CD4-positive, alpha-beta T cell (primary cell): Measurements from ENCODE around the gene ATP6V0A4. TPM values are rescaled to one million over a fixed set of nuclear protein-coding genes. Genes with fewer than 3 reads are reported as not detected.

ENCODE experiments used
- ATAC-seq: fragments of 200-7000 bp; cut with Tn5 transposase; one replicate; pipeline ENCODE4 v1.10.0; 2022; ENCODE audit warnings: mild to moderate bottlenecking; ENCODE audit not compliant: poor library complexity
- CTCF ChIA-PET: fragments of 350-600 bp; sonication (Branson Sonifier 250); formaldehyde crosslinking; loops from one replicate; lab custom pipeline; 2021; ENCODE audit warnings: antibody characterized with exemption, inconsistent platforms; lab: Charles Lee
- POLR2A ChIA-PET: fragments of 350-600 bp; sonication (Branson Sonifier 250); formaldehyde crosslinking; loops from one replicate; lab custom pipeline; 2021; ENCODE audit warnings: antibody characterized with exemption, inconsistent platforms; lab: Charles Lee
- DNase-seq, 14 experiments: peaks; one replicate each; pipeline ENCODE4 v3.0.0-alpha.2; 2013 to 2020; ENCODE audit warnings: mixed read lengths in 2 of 14
- H3K27ac ChIP-seq, 2 donors: one replicate each; pipeline versions ENCODE4 v1.5.1 to v1.7.0; 2013; ENCODE audit warnings: low read length in 2 of 2, low read depth in 1 of 2, mild to moderate bottlenecking in 1 of 2
- H3K27me3 ChIP-seq, 2 experiments: 1 replicate in 1 of 2; 2 replicates in 1 of 2; pipeline versions ENCODE4 v1.6.1 to v1.7.0; 2013; ENCODE audit warnings: low read length in 2 of 2, control low read depth in 1 of 2, mild to moderate bottlenecking in 1 of 2, moderate library complexity in 1 of 2; ENCODE audit not compliant: insufficient read depth in 2 of 2, control insufficient read depth in 1 of 2
- H3K36me3 ChIP-seq: one replicate; pipeline ENCODE4 v1.6.1; 2013; ENCODE audit warnings: low read length, control low read depth; ENCODE audit not compliant: insufficient read depth
- H3K4me1 ChIP-seq: one replicate; pipeline ENCODE4 v1.6.1; 2013; ENCODE audit warnings: low read length, control low read depth; ENCODE audit not compliant: insufficient read depth
- H3K4me3 ChIP-seq: one replicate; pipeline ENCODE4 v1.5.1; 2013; ENCODE audit warnings: mild to moderate bottlenecking, low read length, moderate library complexity
- H3K9me3 ChIP-seq, 2 experiments: 1 replicate in 1 of 2; 2 replicates in 1 of 2; pipeline versions ENCODE4 v1.6.1 to v1.7.0; 2013; ENCODE audit warnings: low read length in 2 of 2, mild to moderate bottlenecking in 2 of 2, control low read depth in 1 of 2, moderate library complexity in 1 of 2; ENCODE audit not compliant: control insufficient read depth in 1 of 2, insufficient read depth in 1 of 2
- H3K27ac Mint-ChIP-seq: one replicate; pipeline ENCODE4 v1.8.0; 2020; ENCODE audit warnings: mixed read lengths
- H3K27me3 Mint-ChIP-seq: one replicate; pipeline ENCODE4 v1.8.0; 2021; ENCODE audit warnings: mixed read lengths
- H3K36me3 Mint-ChIP-seq: one replicate; pipeline ENCODE4 v1.8.0; 2021; ENCODE audit warnings: low read depth, mixed read lengths
- H3K4me1 Mint-ChIP-seq: one replicate; pipeline ENCODE4 v1.8.0; 2021; ENCODE audit warnings: low read depth, mixed read lengths
- H3K4me3 Mint-ChIP-seq: one replicate; pipeline ENCODE4 v1.8.0; 2020; ENCODE audit warnings: mild to moderate bottlenecking, mixed read lengths
- H3K9me3 Mint-ChIP-seq: one replicate; pipeline ENCODE4 v1.8.0; 2020; ENCODE audit warnings: mixed read lengths
- intact Hi-C, 2 experiments: fragments of 100-400 bp; cut with DNase I in 1 of 2; cut with micrococcal nuclease in 1 of 2; formaldehyde crosslinking; loops; one replicate each; pipeline versions ENCODE4 v1.15.1 to v1.9.0; 2023 to 2025; cut with DNase I, micrococcal nuclease
- total RNA-seq, 174 experiments: library from RNA in 2 of 174; stranded (reverse) in 2 of 174; gene quantifications; one replicate each; pipeline ENCODE4 v1.2.3 and lab custom pipeline; 2021 to 2026
- TF ChIP-seq, protein P1 (sequence below): fragments of 200-600 bp; IDR thresholded peaks from one replicate; pipeline ENCODE4 v1.8.0; 2022; ENCODE audit warnings: antibody characterized with exemption, mild to moderate bottlenecking

Gene ATP6V0A4
- total RNA-seq, 2 experiments from 2014 or later = not detected

DNA sequence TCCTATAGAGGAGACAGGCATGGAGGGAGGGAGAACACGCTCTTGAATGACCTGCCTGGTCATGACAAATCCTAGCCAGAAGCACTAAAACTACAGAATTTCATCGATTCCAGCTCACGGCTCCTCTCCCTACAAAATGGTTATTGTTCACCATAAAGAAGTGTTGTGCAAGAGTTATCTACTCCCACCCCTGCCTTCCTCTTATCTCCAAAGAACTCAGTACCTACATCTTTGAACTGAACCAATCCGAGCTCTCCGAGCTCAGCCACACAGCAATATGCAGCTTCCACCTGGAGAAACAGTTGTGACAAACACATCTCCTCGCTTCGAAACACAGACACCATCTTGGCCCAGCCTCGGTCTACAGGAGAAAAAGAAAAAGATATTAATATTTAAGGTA, 27.1 kb downstream of the ATP6V0A4 start:
- H3K36me3 Mint-ChIP-seq = no peaks in the 10 kb centered on the region
- Histone ChIP-seq H3K9me3 (no peaks in the 10 kb centered on the region), H3K36me3 (no peaks in the 10 kb centered on the region), H3K4me3 (no peak overlapping the region), H3K4me1 (no peaks in the 10 kb centered on the region), H3K27me3 (no peaks in the 10 kb centered on the region), H3K27ac (no peak overlapping the region)
- H3K4me1 Mint-ChIP-seq = no peaks in the 10 kb centered on the region
- H3K4me3 Mint-ChIP-seq = no peak overlapping the region
- H3K27me3 Mint-ChIP-seq = no peaks in the 10 kb centered on the region
- no peak for ATAC-seq
- no peaks in the 10 kb centered on the region for H3K9me3 Mint-ChIP-seq
- H3K27ac Mint-ChIP-seq = no peak overlapping the region
- intact Hi-C loops = no loop called here
- TF ChIP-seq, protein P1, sequence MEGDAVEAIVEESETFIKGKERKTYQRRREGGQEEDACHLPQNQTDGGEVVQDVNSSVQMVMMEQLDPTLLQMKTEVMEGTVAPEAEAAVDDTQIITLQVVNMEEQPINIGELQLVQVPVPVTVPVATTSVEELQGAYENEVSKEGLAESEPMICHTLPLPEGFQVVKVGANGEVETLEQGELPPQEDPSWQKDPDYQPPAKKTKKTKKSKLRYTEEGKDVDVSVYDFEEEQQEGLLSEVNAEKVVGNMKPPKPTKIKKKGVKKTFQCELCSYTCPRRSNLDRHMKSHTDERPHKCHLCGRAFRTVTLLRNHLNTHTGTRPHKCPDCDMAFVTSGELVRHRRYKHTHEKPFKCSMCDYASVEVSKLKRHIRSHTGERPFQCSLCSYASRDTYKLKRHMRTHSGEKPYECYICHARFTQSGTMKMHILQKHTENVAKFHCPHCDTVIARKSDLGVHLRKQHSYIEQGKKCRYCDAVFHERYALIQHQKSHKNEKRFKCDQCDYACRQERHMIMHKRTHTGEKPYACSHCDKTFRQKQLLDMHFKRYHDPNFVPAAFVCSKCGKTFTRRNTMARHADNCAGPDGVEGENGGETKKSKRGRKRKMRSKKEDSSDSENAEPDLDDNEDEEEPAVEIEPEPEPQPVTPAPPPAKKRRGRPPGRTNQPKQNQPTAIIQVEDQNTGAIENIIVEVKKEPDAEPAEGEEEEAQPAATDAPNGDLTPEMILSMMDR = no peak
- ChIA-PET POLR2A (no interaction called here), CTCF (no interaction called here)
- no peak for DNase-seq

DNA sequence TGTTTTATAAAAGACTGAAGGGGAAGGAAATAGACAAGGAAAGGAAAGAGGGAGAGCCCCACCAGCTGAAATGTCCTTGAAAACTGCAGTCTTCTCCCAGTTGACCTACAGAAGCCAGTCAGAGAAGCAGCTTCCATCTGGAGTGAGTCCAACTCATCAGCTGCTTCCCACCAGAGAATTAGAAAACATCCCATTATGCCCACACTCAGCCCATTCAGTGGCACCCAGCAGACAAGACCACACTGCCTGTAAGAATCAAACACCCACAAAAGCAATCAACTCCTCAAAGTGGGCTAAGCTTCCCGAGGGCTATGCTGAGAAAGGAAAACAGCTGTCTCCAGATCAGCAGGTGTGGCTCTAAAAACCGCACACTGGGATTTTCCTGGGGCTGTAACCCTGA, 29.8 kb downstream of the ATP6V0A4 start:
- no peak for ATAC-seq
- CTCF ChIA-PET = no interaction called here
- no peak overlapping the region for H3K4me3 Mint-ChIP-seq
- no peaks in the 10 kb centered on the region for H3K36me3 Mint-ChIP-seq
- Histone ChIP-seq H3K27me3 (no peaks in the 10 kb centered on the region), H3K36me3 (no peaks in the 10 kb centered on the region), H3K4me3 (no peak overlapping the region), H3K4me1 (no peaks in the 10 kb centered on the region), H3K27ac (no peak overlapping the region), H3K9me3 (no peaks in the 10 kb centered on the region)
- H3K9me3 Mint-ChIP-seq = no peaks in the 10 kb centered on the region
- POLR2A ChIA-PET = interaction anchor here (0.9 kb wide), 1 partner anchor 16 kb away, joined by 4 read pairs; no protein-coding TSS in a partner anchor
- intact Hi-C loops = no loop called here
- DNase-seq = no peak
- H3K4me1 Mint-ChIP-seq = no peaks in the 10 kb centered on the region
- H3K27ac Mint-ChIP-seq = no peak overlapping the region
- H3K27me3 Mint-ChIP-seq = no peaks in the 10 kb centered on the region
- TF ChIP-seq, protein P1 = no peak

DNA sequence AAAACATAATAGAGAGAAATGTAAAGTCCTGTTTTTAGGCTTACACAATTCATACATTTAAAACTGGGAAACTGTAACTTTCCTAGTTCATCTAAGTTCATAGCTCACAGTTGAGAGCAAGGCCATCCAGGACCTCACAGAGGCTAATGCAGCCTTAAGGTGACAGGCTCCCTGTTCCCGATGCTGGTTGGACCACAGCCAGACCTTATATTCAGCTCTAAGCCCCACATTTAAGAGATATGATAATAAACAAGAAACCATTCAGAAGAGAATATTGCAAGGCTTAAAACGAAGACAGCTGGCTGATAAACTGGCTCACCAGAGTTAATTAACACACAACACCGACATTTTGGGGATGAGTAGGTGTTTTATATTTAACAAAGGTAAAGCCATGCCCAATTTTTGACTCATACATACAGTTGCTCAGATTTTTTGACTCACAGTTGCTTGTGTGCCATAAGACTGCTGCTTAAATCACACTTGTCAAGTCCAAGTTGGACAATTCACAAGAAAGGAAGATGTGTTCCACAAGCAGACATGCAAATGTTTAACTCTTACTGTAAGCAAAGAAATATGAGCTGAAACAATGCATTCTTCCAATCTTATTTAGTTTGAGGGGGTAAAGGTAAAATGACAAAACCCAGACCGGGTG, 41.3 kb downstream of the ATP6V0A4 start:
- H3K9me3 Mint-ChIP-seq = no peaks in the 10 kb centered on the region
- intact Hi-C loops = loop anchor here (10.0 kb wide), 2 partner anchors 132 to 378 kb away; a partner anchor contains a TSS
- ChIA-PET POLR2A (no interaction called here), CTCF (interaction anchor here (1.3 kb wide), 1 partner anchor 18 kb away, joined by 5 read pairs; no protein-coding TSS in a partner anchor)
- TF ChIP-seq, protein P1 = no peak
- Histone ChIP-seq H3K4me3 (no peak overlapping the region), H3K27ac (no peak overlapping the region), H3K27me3 (no peaks in the 10 kb centered on the region), H3K9me3 (peaks cover 0 to 4% of the 10 kb centered on the region in 2 experiments), H3K36me3 (no peaks in the 10 kb centered on the region), H3K4me1 (peaks cover 24% of the 10 kb centered on the region)
- ATAC-seq = no peak
- peaks cover 36% of the 10 kb centered on the region for H3K4me1 Mint-ChIP-seq
- DNase-seq = no peak
- no peaks in the 10 kb centered on the region for H3K36me3 Mint-ChIP-seq
- no peaks in the 10 kb centered on the region for H3K27me3 Mint-ChIP-seq
- no peak overlapping the region for H3K4me3 Mint-ChIP-seq
- H3K27ac Mint-ChIP-seq = peak overlapping the region; percentile 76
